ENCODE measurements around the gene VENTX.

DNA sequence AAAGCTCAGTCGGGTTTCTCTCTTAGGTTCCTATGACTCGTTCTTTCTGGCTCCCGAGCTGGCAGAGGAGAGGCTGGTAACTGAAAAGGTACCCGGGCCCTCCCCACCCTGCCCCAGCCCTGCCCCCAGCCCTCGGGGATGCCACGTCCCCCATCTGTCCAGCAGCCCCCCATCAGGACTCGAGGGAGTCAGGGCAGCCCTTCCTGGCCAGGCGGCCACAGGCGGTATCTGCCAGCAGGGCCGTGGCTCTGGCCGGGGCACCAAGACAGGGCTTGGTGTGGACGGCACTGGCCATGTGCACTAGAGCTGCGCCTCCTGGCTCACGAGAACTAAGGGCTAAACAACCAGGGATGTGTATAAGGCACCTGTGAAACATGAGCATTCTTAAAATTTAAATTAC lies 47.9 kb upstream of the VENTX start:
- TF ChIP-seq CTCF (IDR thresholded peaks at IDR 0.05) (no peak), POLR2A (IDR thresholded peaks at IDR 0.05) (no peak)

Measured in body of pancreas (tissue), 4 donors.